Loucy (cell line): ENCODE data around the gene N4BP2L1.

Experiments
- H2AFZ ChIP-seq: fragments of 200-600 bp; sonication (generic); 2 replicates; pipeline ENCODE4 v1.6.0; 2016; ENCODE audit warnings: antibody characterized with exemption, mild to moderate bottlenecking, low read length, moderate library complexity
- H3F3A ChIP-seq: fragments of 200-600 bp; 2 replicates; pipeline ENCODE4 v1.6.0; 2016; ENCODE audit warnings: antibody characterized with exemption, low read depth, mild to moderate bottlenecking
- H3K27me3 ChIP-seq: fragments of 200-600 bp; sonication (generic); 2 replicates; pipeline ENCODE4 v1.6.1; 2014; ENCODE audit warnings: low read length, mild to moderate bottlenecking; ENCODE audit not compliant: insufficient read depth, poor library complexity, severe bottlenecking
- H3K36me3 ChIP-seq: fragments of 200-600 bp; sonication (generic); 2 replicates; pipeline ENCODE4 v1.6.1; 2016; ENCODE audit warnings: low read length; ENCODE audit not compliant: insufficient read depth
- H3K4me1 ChIP-seq: fragments of 200-600 bp; sonication (generic); 2 replicates; pipeline ENCODE4 v1.5.1; 2014; ENCODE audit warnings: low read length, mild to moderate bottlenecking; ENCODE audit not compliant: insufficient read depth, poor library complexity, severe bottlenecking
- H3K4me2 ChIP-seq: fragments of 200-600 bp; sonication (generic); 2 replicates; pipeline ENCODE4 v1.6.0; 2014; ENCODE audit warnings: antibody characterized with exemption, low read length, low read depth, mild to moderate bottlenecking; ENCODE audit not compliant: poor library complexity, severe bottlenecking
- H3K4me3 ChIP-seq: fragments of 200-600 bp; sonication (generic); 2 replicates; pipeline ENCODE4 v1.5.1; 2014; ENCODE audit warnings: low read length, mild to moderate bottlenecking, mixed read lengths; ENCODE audit not compliant: poor library complexity, severe bottlenecking
- H3K79me2 ChIP-seq: fragments of 200-600 bp; sonication (generic); 2 replicates; pipeline ENCODE4 v1.6.1; 2014; ENCODE audit warnings: low read length; ENCODE audit not compliant: insufficient read depth
- H3K9ac ChIP-seq: fragments of 200-600 bp; sonication (generic); 2 replicates; pipeline ENCODE4 v1.6.0; 2014; ENCODE audit warnings: mild to moderate bottlenecking, low read depth, low read length, moderate library complexity; ENCODE audit not compliant: poor library complexity, severe bottlenecking
- H3K9me2 ChIP-seq: fragments of 200-600 bp; sonication (generic); replicated peaks from 2 replicates; pipeline ENCODE4 v1.6.1; 2016; ENCODE audit warnings: low read depth, low read length, mixed read lengths
- H3K9me3 ChIP-seq: fragments of 200-600 bp; sonication (generic); 2 replicates; pipeline ENCODE4 v1.6.1; 2014; ENCODE audit warnings: mild to moderate bottlenecking, antibody characterized with exemption, low read length, low read depth; ENCODE audit not compliant: insufficient read depth
- H4K20me1 ChIP-seq: fragments of 200-600 bp; sonication (generic); 2 replicates; pipeline ENCODE4 v1.6.0; 2014; ENCODE audit warnings: antibody characterized with exemption, low read length, mild to moderate bottlenecking; ENCODE audit not compliant: insufficient read depth, poor library complexity, severe bottlenecking
- EZH2phosphoT487 ChIP-seq: fragments of 200-600 bp; IDR thresholded peaks from 2 replicates; pipeline ENCODE4 v1.6.1; 2018; ENCODE audit warnings: antibody characterized with exemption, mild to moderate bottlenecking, moderate library complexity, borderline replicate concordance
- TF ChIP-seq, protein P1 (sequence below): fragments of 200-600 bp; sonication (generic); conservative IDR thresholded peaks from 2 replicates; pipeline ENCODE4 v1.5.1; 2014; ENCODE audit warnings: mild to moderate bottlenecking, antibody characterized with exemption, low read length

The N4BP2L1 gene

DNA sequence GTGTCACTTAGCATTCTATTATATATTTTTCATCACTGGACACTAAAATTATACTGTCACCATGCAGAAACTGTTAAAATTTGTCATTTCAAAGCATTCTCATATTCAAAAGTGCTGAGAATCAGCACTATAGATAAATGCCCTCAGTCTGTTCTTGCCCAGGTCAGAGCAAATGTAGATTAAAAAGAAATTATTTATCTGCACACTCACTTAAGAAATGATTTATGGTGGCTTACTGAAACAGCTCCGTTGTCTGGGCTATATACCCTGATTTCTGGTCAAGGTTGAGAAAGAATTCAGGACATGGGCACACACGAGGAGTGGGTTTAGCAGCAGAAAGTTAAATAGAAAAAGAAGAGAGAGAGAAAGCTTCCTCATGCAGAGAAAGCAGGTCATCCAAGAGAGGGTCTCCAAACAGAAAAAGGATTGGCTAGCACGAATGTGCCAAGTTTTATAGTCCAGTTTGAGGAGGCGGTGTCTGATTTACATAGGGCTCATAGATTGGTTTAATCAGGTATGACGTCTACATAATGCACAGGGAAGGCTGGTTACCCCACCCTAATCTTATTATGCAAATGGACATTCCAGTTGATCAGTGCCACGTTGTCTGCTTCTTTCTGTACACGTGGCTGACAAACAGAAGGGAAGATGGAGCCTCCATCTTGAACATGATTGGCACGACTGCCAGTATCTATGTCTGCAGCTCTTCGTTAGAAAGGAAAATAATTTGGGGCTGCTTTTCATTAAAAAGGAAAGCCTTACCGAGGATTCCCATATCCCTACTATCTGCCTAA lies 47.3 kb upstream of the N4BP2L1 start:
- no peaks in the 10 kb centered on the region for H3K79me2 ChIP-seq
- H3F3A ChIP-seq, result no peaks in the 10 kb centered on the region
- H3K4me2 ChIP-seq, result no peak overlapping the region
- no peaks in the 10 kb centered on the region for H4K20me1 ChIP-seq
- no peaks in the 10 kb centered on the region for H3K9me3 ChIP-seq
- H3K4me3 ChIP-seq, result no peak overlapping the region
- H3K27me3 ChIP-seq, result no peaks in the 10 kb centered on the region
- H2AFZ ChIP-seq, result no peak overlapping the region
- H3K36me3 ChIP-seq, result no peaks in the 10 kb centered on the region
- TF ChIP-seq, protein P1, sequence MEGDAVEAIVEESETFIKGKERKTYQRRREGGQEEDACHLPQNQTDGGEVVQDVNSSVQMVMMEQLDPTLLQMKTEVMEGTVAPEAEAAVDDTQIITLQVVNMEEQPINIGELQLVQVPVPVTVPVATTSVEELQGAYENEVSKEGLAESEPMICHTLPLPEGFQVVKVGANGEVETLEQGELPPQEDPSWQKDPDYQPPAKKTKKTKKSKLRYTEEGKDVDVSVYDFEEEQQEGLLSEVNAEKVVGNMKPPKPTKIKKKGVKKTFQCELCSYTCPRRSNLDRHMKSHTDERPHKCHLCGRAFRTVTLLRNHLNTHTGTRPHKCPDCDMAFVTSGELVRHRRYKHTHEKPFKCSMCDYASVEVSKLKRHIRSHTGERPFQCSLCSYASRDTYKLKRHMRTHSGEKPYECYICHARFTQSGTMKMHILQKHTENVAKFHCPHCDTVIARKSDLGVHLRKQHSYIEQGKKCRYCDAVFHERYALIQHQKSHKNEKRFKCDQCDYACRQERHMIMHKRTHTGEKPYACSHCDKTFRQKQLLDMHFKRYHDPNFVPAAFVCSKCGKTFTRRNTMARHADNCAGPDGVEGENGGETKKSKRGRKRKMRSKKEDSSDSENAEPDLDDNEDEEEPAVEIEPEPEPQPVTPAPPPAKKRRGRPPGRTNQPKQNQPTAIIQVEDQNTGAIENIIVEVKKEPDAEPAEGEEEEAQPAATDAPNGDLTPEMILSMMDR, result no peak
- TF ChIP-seq EZH2phosphoT487, result no peak
- no peaks in the 10 kb centered on the region for H3K9me2 ChIP-seq
- no peak overlapping the region for H3K9ac ChIP-seq
- H3K4me1 ChIP-seq, result no peaks in the 10 kb centered on the region

DNA sequence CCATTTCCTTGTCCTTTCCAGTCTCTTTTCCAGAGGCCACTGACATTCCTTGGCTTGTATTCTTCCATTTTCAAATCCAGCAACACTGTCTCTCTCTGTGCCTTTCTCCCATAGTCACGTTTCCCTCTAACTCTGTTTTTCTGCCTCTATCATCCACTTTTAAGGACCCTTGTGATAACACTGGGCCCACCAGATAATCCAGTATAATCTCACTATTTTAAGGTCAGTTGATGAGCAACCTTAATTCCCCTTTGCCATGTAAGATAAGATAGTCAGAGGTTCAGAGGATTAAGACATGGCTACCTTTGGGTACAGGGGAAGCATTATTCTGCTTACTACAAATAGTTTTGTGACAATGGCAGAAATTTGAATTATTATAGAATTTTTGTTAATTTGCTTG lies 45.7 kb upstream of the N4BP2L1 start:
- no peak overlapping the region for H3K9ac ChIP-seq
- H2AFZ ChIP-seq, result no peak overlapping the region
- H4K20me1 ChIP-seq, result no peaks in the 10 kb centered on the region
- H3K9me2 ChIP-seq, result no peaks in the 10 kb centered on the region
- H3F3A ChIP-seq, result no peaks in the 10 kb centered on the region
- H3K79me2 ChIP-seq, result no peaks in the 10 kb centered on the region
- no peaks in the 10 kb centered on the region for H3K4me1 ChIP-seq
- H3K4me3 ChIP-seq, result no peak overlapping the region
- TF ChIP-seq, protein P1, result no peak
- TF ChIP-seq EZH2phosphoT487, result no peak
- no peak overlapping the region for H3K4me2 ChIP-seq
- no peaks in the 10 kb centered on the region for H3K36me3 ChIP-seq
- no peaks in the 10 kb centered on the region for H3K9me3 ChIP-seq
- H3K27me3 ChIP-seq, result no peaks in the 10 kb centered on the region

DNA sequence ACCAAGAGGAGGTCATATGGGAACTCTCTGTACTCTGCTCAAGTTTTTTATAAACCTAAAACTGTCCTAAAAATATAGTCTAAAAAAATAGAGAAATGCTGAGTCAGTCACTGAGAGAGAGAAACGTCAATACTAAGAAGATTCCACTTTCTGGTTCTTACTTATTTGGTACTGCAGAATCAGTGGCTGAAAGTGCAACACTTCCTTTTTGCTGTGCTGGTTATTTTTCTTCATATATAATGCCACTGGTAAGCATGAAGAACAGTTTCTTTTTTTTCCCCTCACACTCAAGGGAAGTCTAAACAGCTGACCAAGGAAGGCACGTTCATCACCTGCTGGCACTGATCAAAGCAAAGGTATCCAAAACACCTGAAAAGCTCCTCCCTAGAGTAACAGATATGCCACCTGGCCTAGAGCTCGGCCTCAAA lies 44.3 kb upstream of the N4BP2L1 start:
- Histone ChIP-seq H3K9me2 (no peaks in the 10 kb centered on the region), H3K27me3 (no peaks in the 10 kb centered on the region), H3K36me3 (no peaks in the 10 kb centered on the region), H3F3A (no peaks in the 10 kb centered on the region), H3K4me1 (no peaks in the 10 kb centered on the region), H3K79me2 (no peaks in the 10 kb centered on the region), H3K9me3 (no peaks in the 10 kb centered on the region), H3K9ac (no peak overlapping the region), H3K4me2 (no peak overlapping the region), H2AFZ (no peak overlapping the region), H3K4me3 (no peak overlapping the region), H4K20me1 (no peaks in the 10 kb centered on the region)
- TF ChIP-seq EZH2phosphoT487, result no peak
- TF ChIP-seq, protein P1, result no peak
